GM12865 (cell line): ENCODE results near the gene ZIM2.

ENCODE experiments used
- DNase-seq: peaks from one replicate; pipeline ENCODE4 v3.0.0; 2010; ENCODE audit warnings: low read depth
- H3K4me3 ChIP-seq: 2 replicates; pipeline ENCODE4 v1.5.1; 2011; ENCODE audit warnings: mild to moderate bottlenecking, low read depth, low read length, control low read depth
- CTCF ChIP-seq: IDR thresholded peaks from 2 replicates; pipeline ENCODE4 v1.5.1; 2011; ENCODE audit warnings: low read length, control low read depth, low read depth, inconsistent platforms; ENCODE audit not compliant: insufficient read depth; ENCODE audit errors: missing control alignments

Gene ZIM2

DNA sequence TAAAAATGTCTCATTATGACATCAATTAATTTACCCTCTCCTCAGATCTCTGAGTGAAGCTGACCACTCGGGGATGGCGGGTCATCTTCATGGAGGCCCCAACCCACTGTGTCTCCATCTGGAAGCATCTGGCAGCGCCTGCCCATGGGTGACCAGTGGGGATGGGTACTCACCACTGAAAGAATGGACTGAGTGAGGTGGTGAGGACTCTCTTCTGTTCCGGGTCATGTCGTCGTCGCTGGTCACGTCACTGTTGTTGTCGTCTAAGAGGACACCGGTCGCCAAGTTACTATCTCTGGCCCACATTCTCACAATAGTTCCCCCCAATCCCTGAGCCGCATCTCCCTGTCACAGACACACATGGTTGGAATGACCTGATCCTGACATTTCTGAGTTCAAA, 17.1 kb downstream of the ZIM2 start:
- no peak for TF ChIP-seq CTCF
- DNase-seq = no peak

GRCh38 chr19:56822755-56823154, 17.8 kb downstream of the ZIM2 start:
- no peak for TF ChIP-seq CTCF
- no peak overlapping the region for H3K4me3 ChIP-seq
- no peak for DNase-seq

More for the DNA sequence above, 17.1 kb downstream of the ZIM2 start:
- no peak overlapping the region for H3K4me3 ChIP-seq

GRCh38 chr19:56821675-56822074, 18.9 kb downstream of the ZIM2 start:
- no peak overlapping the region for H3K4me3 ChIP-seq
- TF ChIP-seq CTCF = no peak
- DNase-seq = no peak

DNA sequence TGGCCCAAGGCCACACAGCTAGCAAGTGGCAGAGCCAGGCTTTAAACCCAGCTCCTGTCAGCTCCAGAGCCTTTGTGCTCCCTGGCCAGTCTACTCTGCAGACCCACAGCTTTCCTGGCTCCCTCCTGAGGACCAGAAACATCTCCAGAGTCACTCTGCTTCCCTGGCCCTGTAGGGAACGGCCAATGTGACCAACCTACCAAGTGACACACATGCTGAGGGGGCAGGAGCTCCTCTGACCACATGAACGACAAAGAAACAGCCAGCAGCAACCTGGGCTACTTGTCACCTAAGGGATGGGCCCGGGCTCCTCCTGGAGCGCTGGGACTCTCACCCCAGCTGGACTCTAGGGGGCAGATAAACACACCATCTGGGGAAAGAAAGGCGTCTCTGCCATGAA, 19.3 kb downstream of the ZIM2 start:
- DNase-seq = no peak
- no peak for TF ChIP-seq CTCF
- no peak overlapping the region for H3K4me3 ChIP-seq

GRCh38 chr19:56819166-56819565, 21.4 kb downstream of the ZIM2 start:
- DNase-seq = no peak
- no peak for TF ChIP-seq CTCF
- H3K4me3 ChIP-seq = no peak overlapping the region

- no peak for TF ChIP-seq CTCF
- DNase-seq = no peak
- H3K4me3 ChIP-seq = no peak overlapping the region
These were observed 25.9 kb downstream of the ZIM2 start for GRCh38 chr19:56814656-56815055.

- DNase-seq = no peak
- TF ChIP-seq CTCF = no peak
These were observed 27.0 kb downstream of the ZIM2 start for GRCh38 chr19:56813531-56813930.

More at GRCh38 chr19:56813531-56813930, 27.0 kb downstream of the ZIM2 start:
- H3K4me3 ChIP-seq = no peak overlapping the region
